NCI-H2107 (cell line): Measurements from ENCODE around the gene HSPG2.
"Not testable (repeated sequence)": the region's sequence is repeated elsewhere in the genome, so short reads cannot be mapped to it uniquely, and the experiment has no call there.

Experiments
- DNase-seq: peaks from one replicate; lab custom pipeline; 2025; lab: John Stamatoyannopoulos, UW

HSPG2 gene

GRCh38 chr1:21932127-21932526 lies 5.0 kb downstream of the HSPG2 start:
- DNase-seq = no peak

DNA sequence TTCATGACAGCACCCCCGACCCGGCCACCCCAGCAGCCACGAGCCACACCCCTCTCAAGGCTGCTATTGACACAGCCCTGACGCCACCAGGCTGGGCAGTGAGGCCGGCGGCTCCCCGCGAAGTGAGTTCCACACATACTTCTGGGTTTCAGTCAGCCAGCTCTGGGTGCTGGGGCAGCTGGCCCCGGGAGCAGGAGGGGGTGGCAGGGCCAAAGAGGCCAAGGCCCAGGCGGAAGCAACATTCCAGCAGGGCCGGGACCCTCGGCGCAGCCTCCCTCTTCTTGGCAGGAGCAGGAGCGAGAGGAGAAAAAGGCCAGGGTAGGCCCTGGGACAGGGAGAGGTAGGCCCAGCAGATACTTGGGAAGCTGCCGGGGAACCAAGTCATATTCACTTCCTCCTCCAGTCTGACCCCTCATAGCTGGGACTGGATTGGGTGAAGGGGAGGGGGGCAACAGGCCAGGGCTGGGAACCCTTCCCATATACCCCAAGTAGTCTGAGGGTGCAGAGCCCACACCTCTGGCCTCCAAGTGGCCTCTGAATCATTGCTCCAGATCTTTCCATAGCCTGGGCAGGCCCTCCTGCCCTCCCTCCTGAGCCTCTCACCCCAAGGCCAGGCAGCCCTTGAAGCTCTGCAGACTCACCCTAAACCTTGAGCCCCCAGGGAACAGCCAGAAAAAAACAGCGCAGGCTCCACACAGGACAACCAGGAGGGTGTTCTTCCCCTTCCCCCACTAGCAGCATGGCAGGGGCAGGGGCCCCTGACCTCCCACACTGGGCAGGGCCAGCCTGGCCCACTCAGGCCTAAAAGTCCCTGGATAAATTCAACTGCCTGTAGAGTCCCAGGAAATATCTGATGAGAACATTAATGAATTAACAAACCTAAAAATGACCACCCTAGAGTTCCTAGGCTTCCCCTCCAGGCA lies 5.7 kb downstream of the HSPG2 start:
- DNase-seq = no peak

DNA sequence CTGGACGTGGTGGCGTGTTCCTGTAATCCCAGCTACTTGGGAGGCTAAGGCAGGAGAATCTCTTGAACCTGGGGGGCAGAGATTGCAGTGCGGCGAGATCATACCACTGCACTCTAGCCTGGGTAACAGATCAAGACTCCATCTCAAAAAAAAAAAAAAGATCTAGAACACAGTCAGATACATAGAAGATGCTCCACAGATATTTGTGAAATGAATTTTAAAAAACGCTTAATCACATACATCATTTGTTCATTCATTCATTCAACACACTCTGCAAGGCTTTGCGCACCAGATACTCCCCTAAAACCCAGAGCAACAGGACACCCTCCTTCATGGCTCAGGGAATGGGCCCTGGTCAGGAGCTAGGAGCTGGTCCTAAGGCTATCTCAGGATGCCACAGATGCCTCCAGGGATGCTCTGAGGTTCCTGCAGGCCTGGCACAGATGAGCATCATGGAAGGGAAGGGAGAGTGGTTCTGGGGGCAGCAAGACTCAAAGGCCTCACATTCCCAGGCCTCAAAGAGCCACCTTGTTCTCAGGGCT lies 6.4 kb downstream of the HSPG2 start:
- no peak for DNase-seq

DNA sequence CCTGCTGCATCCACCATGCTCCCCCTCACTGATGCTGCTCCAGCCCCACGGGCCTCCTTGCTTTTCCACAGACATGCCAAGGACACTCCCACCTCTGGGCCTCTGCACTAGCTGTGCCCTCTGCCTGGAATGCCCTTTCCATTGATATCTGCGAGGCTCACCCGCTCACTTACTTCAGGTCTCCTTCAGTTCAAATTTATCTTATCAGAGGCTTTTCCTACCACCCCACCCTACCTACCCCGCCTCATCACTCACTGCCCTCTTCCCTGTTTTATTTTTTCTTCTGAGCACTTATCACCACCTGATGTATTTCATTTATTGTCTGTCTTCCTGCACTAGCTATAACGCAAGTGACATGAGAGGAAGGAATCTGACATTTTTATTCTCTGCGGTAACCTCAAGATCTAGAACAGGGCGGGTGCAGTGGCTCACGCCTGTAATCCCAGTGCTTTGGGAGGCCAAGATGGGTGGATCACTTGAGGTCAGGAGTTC lies 7.0 kb downstream of the HSPG2 start:
- no peak for DNase-seq

DNA sequence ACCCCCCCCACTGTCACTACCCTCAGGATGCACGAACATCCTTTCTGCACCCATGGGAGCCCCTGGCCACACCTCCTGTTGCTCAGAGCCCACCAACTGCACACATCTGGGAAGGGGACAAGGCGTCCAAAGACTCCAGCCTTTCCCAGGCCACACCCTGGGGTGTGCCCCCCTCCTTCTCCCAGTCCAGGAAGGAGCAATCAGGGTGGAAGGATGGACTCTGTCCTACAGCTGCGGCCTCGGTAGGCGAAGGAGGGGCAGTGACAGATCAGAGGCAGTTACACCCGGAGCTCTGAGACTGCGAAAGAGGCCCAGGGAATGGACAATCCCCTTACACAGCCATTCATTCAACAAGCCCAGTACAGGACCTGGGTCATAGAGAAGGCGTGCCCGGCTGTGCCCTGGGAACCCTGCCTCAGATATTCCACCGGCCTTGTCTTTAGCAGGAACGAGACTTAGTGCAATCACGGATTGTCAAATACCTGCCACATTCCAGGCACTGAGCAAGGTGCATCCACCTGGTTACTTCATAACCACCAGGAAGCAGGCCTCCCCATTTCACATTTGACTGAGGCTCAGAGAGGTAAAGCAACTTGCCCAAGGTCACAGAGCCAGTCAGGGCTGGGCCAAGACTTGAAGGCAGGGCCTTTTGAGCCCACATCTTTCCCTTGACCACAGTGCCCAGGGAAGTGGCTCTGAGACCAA lies 9.4 kb downstream of the HSPG2 start:
- DNase-seq = no peak

GRCh38 chr1:21926814-21927532 lies 10.1 kb downstream of the HSPG2 start:
- no peak for DNase-seq

DNA sequence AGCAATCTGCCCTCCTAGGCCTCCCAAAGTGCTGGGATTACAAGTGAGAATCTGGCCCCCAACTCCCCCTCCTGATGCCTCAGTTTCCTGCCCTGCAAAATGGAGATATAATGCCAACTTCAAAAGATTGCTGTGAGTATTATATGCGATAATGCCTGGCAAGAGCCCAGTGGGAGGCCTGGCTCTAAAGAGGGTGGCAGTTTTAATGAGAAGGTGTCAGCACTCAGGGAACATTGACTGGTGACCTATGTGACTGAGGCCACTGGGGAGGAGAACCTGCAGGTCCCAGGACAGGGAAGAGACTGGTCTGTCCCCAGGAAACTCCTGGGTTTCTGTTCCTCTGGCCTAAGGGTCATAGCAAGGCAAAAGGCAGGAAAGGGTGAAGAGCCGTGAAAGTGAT lies 11.0 kb downstream of the HSPG2 start:
- DNase-seq = no peak

DNA sequence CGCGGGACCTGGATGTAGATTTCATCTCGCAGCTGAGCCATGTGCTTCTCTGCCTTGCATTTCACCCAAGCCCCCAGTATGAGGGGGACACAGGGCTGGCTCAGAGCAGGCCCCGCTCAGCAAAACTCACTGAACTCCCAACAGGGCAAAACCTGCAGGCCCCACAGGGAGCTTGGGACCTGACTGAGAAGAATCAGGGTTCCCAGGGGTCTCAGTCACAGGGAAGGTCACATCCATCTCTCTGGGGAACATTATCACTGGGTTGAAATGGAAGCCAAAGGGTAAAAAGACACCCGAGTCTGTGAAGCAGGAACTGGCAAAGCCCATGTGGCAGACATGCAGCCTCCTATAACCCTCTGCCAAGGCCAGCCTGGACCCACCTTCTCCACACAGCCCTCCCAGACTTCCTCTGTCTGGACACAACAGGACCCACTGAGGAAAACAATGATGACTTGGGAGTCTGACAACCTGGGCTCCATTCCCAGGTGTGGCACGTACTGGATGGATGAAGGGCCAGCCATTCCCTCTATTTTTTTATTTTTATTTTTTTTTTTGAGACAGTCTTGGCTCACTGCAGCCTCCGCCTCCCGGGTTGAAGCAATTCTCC lies 11.7 kb downstream of the HSPG2 start:
- DNase-seq = no peak

DNA sequence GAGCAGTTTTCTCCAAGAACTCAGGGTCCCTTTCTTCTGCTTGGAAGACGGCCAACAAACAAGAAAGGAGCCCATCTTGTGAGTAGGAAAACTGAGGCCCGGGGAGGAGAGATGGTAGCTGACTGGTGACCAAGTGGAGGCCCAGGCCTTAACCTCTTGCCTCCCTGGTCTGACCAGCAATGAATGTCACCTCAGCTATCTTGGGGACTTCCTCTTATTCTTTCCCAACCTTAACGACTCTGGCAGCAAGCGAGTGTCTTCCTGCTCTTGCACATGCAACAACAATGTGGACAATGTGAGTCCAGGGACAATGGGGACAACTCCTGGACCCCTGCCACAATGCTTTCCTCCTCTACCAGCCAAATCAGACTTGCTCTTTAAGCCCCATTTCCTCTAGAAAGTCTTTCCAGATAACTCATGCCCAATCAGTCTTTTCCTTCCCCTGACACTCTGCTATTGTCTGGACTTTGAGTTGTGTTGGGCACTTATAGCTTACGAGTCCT lies 12.6 kb downstream of the HSPG2 start:
- no peak for DNase-seq

GRCh38 chr1:21922090-21923013 lies 14.8 kb downstream of the HSPG2 start:
- DNase-seq = no peak

DNA sequence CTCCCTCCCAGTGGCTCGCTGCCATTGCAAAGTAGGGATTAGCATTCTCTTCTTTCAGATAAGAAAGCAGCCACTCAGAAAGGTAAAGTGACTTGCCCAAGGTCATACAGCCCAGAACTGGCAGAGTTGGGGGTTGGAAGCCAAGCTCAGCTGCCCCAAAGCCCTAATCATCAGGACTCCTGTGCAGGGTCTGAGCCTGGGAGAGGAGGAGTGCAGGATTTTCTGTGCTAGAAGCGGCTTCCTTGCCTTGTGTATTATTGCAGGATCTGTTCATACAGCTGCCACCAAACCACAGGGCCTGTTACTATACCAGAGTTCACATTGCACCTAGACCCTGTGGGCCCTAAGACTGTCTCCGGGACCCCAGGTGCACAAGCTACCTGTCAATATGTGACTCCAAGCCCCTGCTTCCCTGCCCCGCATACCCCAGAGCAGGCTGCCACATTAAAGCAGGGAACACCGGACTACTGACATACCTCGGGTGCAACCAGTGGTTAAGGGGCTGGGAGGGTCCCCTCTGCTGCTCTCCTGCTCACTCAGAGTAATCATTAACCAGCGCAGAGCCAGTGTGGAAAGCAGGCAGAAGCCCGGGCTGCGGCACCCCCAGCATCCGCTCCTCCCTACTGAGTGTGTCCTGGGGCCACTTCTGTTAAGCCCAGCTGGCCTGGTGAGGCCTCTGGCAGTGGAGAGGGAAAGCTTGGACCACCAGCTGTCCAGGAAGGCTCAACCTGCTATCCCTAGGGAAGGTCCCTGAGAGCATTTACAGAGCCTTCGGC lies 15.8 kb downstream of the HSPG2 start:
- DNase-seq = no peak

GRCh38 chr1:21919520-21919919 lies 17.6 kb downstream of the HSPG2 start:
- DNase-seq = no peak

DNA sequence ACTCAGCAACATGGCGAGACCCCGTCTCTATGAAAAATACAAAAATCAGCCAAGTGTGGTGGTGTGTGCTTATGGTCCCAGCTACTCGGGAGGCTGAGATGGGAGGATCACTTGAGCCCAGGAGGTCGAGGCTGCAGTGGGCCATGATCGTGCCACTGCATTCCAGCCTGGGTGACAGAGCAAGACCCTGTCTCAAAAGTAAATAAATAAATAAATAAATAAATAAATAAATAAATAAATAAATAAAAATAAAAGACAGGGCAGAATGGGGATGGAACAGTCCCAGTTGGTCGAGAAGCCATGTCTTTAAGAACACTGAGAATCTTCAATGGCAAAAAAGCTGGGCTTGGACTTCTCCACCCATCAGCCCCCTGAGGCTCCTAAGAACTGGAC lies 19.9 kb downstream of the HSPG2 start:
- not testable (repeated sequence) for DNase-seq

DNA sequence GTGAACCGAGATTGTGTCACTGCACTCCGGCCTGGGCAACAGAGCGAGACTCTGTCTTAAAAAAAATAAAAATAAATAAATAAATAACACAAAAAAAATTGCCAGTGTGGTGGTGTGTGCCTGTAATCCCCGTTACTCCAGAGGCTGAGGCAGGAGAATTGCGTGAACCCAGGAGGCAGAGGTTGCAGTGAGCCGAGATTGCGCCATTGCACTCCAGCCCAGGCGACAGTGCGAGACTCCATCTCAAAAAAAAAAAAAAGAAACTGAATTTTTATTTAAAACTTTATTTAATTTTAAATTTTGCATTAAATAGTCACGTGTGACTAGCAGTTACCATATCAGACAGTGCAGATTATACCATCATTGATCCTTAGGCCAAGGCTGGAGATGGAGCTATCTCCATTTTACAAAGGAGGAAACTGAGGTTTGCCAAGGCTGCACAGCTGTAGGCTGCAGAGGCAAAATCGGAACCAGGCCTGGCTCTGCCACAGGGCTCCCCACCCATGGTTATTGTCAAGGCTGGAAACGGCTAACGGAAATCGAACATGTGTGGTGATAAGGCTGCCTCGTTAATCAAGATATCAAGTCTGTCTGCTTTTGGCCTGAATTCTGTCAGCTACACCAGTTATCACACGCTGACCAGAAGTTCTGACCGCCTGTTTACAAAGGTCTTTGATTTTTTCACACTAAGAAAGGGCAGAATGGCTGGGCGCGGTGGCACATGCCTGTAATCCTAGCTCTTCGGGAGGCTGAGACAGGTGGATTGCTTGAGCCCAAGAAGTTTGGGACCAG lies 20.5 kb downstream of the HSPG2 start:
- no peak for DNase-seq

DNA sequence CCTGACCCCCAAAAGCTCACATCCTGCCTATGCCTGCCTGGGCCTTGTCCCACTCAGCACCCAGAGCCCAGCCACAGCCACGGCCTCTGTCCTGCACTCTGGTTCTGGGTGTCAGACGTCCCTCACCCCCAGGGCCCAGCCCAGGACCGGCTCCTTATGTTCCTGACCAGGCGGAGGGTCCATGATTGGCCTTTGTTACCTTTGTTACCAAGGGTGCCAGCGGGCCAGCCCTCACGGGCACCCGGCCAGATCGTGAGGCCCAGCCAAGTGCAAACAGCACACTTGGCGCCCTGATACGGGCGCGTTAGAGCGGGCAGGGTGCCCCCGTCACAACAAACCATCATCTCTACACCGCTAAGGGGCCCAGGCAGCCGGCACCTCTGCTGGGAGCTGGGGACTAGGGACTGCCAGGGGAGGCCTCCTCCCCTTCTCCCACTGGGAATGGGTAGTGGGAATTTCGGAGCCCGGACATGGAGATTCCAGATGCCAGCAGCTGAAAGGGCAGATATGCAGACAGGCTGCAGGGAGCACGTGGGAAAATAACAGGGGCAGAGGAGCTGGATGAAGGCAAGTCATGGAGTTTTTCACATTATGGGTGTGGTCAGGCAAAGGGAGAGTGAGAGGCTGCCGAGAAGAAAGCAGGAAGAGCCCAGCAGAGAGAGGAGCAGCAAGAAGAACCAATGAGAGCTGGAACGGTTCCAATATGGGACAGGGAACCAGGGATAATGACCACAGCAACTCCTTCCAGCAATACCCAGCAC lies 22.1 kb downstream of the HSPG2 start:
- no peak for DNase-seq

DNA sequence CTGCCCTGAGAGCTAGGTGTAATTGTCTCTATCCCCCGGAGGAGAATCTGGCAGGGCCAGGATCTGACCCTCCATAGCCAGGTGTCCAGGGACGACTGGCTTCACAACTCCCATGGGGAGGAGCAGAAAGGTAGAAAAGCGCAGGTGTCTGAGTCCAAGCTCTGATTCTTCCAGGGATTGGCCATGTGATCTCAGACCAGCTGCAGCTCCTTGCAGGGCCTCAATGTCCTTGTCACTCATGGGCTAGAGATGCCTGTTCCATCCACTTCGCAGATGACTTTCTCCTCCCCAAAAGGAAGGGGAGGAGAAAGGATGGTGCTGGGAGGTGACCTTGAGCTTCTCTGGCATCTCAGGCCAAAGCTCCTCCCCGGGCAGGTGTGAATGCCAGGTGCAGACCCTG lies 22.7 kb downstream of the HSPG2 start:
- no peak for DNase-seq

DNA sequence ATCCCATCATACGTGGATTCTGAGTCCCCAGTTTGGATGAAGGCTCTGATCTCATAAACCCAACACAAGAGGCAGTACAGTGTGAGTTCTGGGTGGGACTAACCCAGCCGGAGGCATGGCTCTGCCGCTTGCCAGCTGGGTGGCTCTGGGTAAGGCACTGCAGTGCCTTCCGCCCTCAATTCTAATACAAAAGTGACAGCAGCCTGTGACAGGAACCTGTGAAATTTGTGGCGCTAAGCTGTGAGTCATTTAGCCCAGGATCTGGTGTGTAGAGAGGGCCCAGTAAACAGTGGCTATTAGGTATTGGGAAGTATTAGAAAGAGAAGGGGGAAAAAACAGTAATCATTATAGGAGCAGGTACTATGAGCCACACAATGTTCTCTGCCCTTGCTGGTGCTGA lies 23.3 kb downstream of the HSPG2 start:
- no peak for DNase-seq

DNA sequence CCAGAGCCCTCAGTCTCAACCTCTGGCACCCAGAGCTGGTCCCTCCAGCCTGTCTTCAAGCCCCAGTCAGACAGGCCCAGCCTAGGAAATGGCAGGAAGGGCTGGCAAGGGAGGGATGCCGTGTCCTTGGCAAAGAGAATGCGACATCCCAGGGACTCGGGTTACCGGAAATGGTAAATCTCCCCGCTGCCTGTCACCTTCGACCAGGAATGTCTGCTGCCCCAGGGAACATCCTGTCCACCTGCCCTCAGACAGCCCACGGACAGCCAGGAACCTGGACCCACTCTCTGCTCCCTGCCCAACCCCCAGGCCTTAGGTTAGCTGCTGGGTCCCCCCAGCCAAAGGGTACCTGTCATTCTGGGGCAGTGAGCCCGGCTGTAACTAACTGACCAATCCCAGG lies 23.9 kb downstream of the HSPG2 start:
- DNase-seq = no peak
